ENCODE measurements around the gene DENND4B. TPM values are rescaled to one million over a fixed set of nuclear protein-coding genes. Genes with fewer than 3 reads are reported as not detected.

The DENND4B gene
- total RNA-seq, 1 donor from 2014 or later, result 44.6 TPM

- Histone ChIP-seq H3K27me3 (ENCODE audit: low read depth) (no peaks in the 10 kb centered on the region), H3K4me3 (no peak overlapping the region), H3K27ac (replicated peaks) (no peak overlapping the region), H3K4me1 (peaks cover 2% of the 10 kb centered on the region), H3K36me3 (peaks cover 97% of the 10 kb centered on the region), H3K9me3 (replicated peaks) (no peaks in the 10 kb centered on the region)
- no peak for TF ChIP-seq CTCF (IDR thresholded peaks at IDR 0.05; ENCODE audit: borderline replicate concordance)
- DNase-seq, result no peak
- intact Hi-C loops (cut with micrococcal nuclease), result no loop called here
These were observed 9.2 kb downstream of the DENND4B start for GRCh38 chr1:153937331-153937730.

DNA sequence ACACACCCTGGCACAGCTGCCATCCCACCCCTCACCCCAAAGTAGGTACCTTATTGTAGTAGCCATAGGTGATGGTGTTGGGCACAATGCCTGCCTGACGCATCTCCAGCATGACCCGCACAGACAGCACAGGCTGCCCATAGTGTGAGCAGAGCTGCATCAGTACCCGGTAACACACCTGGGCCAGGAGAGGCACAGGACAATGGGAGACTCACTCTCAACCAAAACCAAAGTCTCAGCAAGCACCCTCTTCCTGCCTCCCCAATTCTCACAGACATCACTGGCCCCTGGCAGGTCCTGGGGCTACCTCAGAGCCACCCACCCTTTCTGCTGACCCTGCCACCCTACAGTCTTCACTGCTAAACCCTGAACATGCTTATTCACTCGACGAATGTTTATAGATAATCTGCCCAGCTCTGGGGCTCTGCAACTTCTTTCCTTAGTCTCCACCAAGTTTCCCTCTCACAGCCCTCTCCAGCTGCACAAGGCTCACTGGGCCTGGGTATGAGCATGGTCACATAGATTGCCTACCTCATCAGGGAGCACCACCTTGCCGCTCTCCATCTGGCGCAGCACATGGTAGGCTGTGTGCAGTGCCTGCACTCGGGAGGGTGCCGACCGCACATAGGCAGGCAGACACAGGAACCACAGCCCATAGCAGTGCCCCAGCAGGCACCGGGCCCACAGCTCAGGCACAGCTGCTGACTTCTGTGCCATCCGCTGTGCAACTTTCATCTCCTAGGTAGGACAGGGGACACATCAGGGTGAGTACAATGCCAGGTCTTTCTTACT is 10.3 kb downstream of the DENND4B start:
- Histone ChIP-seq H3K27me3 (ENCODE audit: low read depth) (no peaks in the 10 kb centered on the region), H3K27ac (replicated peaks) (no peak overlapping the region), H3K9me3 (replicated peaks) (no peaks in the 10 kb centered on the region), H3K4me1 (no peaks in the 10 kb centered on the region), H3K36me3 (peaks cover 96% of the 10 kb centered on the region), H3K4me3 (no peak overlapping the region)
- intact Hi-C loops (cut with micrococcal nuclease), result no loop called here
- no peak for DNase-seq
- no peak for TF ChIP-seq CTCF (IDR thresholded peaks at IDR 0.05; ENCODE audit: borderline replicate concordance)

DNA sequence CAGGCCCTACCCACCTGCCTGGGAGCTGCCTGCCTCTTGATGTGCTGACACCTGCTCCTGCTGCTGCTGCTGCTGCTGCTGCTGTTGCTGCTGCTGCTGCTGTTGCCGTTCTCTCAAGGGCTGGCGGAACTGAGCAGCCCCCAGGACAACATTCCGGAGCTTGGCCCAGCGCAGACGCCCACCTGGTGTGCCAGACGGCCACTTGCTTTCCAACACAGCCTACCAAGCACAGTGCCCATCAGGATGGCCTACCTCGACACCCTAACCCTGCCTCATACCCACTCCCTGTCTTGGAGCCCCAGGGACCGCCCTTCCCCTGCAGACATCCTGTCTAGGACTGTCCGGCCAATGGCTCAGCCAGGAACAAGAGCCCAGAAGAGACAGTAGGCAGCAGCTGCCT is 11.8 kb downstream of the DENND4B start:
- Histone ChIP-seq H3K36me3 (peaks cover 82% of the 10 kb centered on the region), H3K9me3 (replicated peaks) (no peaks in the 10 kb centered on the region), H3K27me3 (ENCODE audit: low read depth) (no peaks in the 10 kb centered on the region), H3K27ac (replicated peaks) (no peak overlapping the region), H3K4me1 (no peaks in the 10 kb centered on the region), H3K4me3 (no peak overlapping the region)
- intact Hi-C loops (cut with micrococcal nuclease), result no loop called here
- no peak for DNase-seq
- TF ChIP-seq CTCF (IDR thresholded peaks at IDR 0.05; ENCODE audit: borderline replicate concordance), result no peak

DNA sequence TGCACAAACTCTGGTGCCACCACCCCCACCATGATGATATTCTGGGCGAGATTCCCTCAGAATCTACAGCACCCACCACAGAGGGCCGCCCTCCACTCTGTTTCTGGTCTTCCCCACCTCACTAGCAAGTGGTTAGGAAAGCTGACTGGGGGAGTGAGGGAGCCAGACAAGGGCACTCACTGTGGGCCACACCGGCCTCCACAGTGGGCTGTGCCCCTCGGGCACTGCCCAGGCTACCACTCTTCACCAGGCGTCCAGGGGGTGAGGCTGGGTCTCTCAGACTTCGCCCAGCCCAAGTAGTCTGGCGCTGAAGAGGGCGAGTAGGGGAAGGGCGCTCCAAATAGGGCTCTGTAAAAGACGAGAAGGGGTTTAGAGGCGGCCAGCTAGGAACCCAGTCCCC is 12.6 kb downstream of the DENND4B start:
- intact Hi-C loops (cut with micrococcal nuclease), result no loop called here

GRCh38 chr1:153933430-153933829 is 13.1 kb downstream of the DENND4B start:
- no peak overlapping the region for H3K27ac ChIP-seq (replicated peaks)
- no peak overlapping the region for H3K4me3 ChIP-seq
- intact Hi-C loops (cut with micrococcal nuclease), result no loop called here
- no peak for TF ChIP-seq CTCF (IDR thresholded peaks at IDR 0.05; ENCODE audit: borderline replicate concordance)
- no peaks in the 10 kb centered on the region for H3K27me3 ChIP-seq (ENCODE audit: low read depth)
- peaks cover 9% of the 10 kb centered on the region for H3K4me1 ChIP-seq
- no peaks in the 10 kb centered on the region for H3K9me3 ChIP-seq (replicated peaks)
- peaks cover 69% of the 10 kb centered on the region for H3K36me3 ChIP-seq
- DNase-seq, result no peak

More for the DNA sequence above, 12.6 kb downstream of the DENND4B start:
- no peak overlapping the region for H3K27ac ChIP-seq (replicated peaks)
- no peak overlapping the region for H3K4me3 ChIP-seq
- H3K9me3 ChIP-seq (replicated peaks), result no peaks in the 10 kb centered on the region
- H3K36me3 ChIP-seq, result peaks cover 75% of the 10 kb centered on the region
- DNase-seq, result no peak
- TF ChIP-seq CTCF (IDR thresholded peaks at IDR 0.05; ENCODE audit: borderline replicate concordance), result no peak
- peaks cover 4% of the 10 kb centered on the region for H3K4me1 ChIP-seq
- no peaks in the 10 kb centered on the region for H3K27me3 ChIP-seq (ENCODE audit: low read depth)
